ENCODE measurements around the gene ELAVL1.

ELAVL1 gene

DNA sequence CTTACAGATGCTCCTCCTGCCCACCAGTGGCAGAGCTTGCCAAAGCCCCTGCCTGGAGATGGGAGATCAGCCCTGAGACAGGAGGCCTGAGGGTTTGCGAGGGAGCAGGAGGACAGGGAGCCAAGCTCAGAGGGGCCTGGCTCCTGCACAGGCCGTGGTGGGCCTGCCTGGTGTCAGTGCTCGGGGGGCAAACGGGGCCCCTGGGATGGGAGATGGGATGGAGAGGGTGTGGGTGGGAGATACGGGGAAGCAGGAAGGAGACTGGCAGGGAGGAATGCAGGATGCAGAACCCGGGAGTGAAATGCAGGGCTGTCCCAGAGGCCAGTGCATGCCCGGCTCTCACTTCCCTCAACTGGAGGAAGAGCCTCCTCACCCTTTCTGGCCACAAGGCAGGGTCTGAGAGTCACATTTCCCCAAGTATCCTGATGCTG lies 19.9 kb downstream of the ELAVL1 start:
- no peak for ATAC-seq
- DNase-seq: no peak

DNA sequence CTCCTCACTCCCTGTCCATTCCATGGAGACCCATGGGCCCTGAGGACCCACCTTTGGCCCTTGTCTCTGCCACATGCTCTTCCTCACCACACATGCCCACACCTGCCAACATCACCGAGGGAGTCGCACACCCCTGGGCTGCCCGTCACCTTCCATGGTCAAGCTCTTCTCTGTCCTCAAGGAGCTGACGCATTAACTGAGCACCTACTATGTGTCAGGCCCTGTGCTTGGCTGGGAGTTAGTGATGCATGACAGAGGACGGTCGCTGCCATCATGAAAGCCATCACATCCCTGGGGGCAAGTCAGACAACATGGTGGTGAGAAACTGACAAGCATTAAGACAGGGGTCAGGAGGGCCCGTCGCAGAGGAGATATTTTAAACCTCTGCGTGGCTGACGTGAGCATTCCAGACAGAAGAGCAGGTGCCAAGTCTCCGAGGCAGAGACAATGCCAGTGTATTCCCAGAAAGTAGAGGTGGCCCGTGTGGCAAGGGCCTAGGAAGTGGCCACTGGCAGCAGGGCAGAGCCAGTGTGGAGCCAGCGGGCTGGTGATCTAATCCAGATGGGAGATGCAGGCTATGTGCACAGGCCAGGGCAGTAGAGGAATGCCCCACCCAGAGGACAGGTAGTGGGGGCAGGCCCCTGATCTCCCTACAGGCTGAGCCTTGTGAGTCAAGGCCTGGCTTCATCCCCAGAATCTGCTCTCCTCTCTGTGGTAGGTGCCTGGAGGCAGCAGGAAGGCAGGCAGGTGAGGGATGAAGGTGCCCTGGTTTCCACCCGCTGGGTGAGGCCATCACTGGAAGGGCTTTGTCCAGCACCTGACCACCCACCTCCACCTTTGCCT lies 21.2 kb downstream of the ELAVL1 start:
- ATAC-seq (no peak), DNase-seq (no peak)

GRCh38 chr19:7983286-7983950 lies 22.0 kb downstream of the ELAVL1 start:
- DNase-seq (no peak), ATAC-seq (no peak)

GRCh38 chr19:7982651-7983099 lies 22.8 kb downstream of the ELAVL1 start:
- DNase-seq (no peak), ATAC-seq (no peak)

DNA sequence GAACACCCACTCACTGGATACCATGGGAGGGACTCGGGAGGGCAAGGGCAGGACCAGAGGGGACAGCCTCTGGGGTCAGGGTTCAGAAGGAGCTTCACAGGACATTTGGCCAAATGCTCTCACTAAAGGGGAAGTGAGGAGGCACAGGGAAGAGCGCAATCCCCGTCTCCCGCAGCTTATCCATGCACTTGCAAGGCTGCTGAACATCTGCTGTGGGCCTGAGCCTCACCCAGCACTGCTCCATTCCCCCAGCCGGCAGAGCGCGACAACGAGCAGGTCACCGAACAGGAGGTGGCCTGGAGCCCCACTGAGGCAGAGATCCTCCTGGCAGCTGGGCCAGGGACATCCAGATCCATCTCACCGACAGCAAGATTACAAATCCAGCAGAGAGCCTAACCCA lies 23.3 kb downstream of the ELAVL1 start:
- no peak for DNase-seq
- ATAC-seq: no peak

DNA sequence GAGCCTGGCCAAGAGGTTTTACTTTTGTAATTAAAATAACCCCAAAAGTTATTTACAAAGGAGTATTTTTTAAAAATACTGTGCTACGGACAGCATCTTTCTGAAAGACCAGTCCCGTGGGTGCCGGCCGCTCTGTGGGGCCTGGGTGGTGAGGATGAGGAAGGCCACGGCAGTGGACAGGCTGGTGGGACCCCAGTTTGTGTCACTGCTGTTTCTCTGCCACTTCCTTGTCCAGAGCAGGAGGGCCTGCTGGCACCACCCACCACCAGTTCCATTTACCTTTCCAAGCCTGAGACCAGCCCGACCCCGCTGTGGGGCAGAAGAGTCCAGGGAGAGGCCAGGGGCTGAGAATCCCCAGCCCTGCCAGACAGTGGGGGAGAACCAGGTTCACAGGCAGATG lies 23.8 kb downstream of the ELAVL1 start:
- DNase-seq (no peak), ATAC-seq (no peak)

GRCh38 chr19:7981199-7981598 lies 24.2 kb downstream of the ELAVL1 start:
- ATAC-seq (no peak), DNase-seq (no peak)

- DNase-seq (no peak), ATAC-seq (no peak)
Observed at GRCh38 chr19:7980635-7981121, 24.8 kb downstream of the ELAVL1 start.

- ATAC-seq: no peak
- no peak for DNase-seq
Observed at GRCh38 chr19:7980168-7980567, 25.3 kb downstream of the ELAVL1 start.

GRCh38 chr19:7979559-7979958 lies 25.9 kb downstream of the ELAVL1 start:
- ATAC-seq (no peak), DNase-seq (no peak)

- DNase-seq (no peak), ATAC-seq (no peak)
Observed at GRCh38 chr19:7979011-7979410, 26.4 kb downstream of the ELAVL1 start.

GRCh38 chr19:7978179-7978825 lies 27.1 kb downstream of the ELAVL1 start:
- ATAC-seq (no peak), DNase-seq (no peak)

- DNase-seq: no peak
- no peak for ATAC-seq
Observed at GRCh38 chr19:7977723-7978040, 27.8 kb downstream of the ELAVL1 start.

GRCh38 chr19:7977021-7977722 lies 28.3 kb downstream of the ELAVL1 start:
- ATAC-seq (no peak), DNase-seq (no peak)

DNA sequence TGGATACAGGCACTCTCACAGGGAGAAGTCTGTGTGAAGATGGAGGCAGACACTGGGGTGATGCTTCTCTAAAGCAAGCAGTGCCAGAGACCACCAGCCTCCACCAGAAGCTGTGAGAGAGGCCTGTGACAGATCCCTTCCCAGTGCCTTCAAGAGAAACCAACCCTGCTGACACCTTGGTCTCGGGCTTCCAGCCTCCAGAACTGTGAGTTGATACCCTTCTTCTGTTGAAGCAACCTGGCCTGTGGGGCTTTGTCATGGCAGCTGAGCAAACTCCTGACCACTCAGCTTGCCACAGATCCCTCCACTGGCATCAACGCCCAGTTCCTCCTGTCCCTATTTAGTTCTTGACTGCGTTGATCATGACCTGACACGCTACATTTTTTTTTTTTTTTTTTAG lies 29.0 kb downstream of the ELAVL1 start:
- DNase-seq: no peak
- ATAC-seq: no peak

DNA sequence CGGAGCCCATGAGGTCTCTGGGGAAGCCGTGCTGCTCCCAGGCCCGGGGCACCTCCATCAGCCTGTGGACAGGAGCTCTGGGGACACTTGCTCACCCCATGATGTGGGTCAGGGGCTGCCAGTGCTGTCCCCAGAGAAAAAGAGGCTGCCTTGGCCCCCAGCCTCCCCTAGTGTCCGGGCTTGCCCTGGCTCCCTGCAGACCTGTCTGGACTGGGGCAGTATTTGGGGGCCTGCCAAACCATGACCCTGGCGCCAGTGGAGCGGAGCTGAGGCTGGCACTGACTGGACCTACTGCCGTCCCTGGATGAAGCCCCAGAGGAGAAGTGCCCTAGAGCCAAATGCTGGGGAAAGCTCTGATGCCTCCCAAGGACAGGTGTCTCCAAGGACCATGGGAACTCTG lies 30.4 kb downstream of the ELAVL1 start:
- DNase-seq (no peak), ATAC-seq (no peak)

DNA sequence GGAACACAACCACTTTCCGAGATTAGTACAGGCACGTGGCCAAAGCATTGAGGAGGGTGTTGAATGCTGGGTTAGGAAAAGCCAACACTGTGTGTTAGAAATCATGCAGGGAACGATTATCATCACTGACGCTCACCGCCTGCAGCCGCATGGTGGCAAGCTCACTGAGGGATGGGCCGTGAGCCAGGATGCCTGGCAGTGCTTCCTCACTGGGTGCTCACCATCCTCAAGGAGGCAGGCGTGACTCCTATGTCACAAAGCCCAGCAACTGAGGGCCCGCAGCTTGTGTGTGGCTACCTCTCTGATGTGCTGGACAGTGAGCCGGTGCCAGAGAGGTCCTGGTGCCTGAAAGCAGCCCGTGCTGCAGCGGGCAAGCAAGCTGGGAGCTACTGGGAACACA lies 31.6 kb downstream of the ELAVL1 start:
- no peak for ATAC-seq
- no peak for DNase-seq

GRCh38 chr19:7971553-7972520 lies 33.6 kb downstream of the ELAVL1 start:
- no peak for DNase-seq

DNA sequence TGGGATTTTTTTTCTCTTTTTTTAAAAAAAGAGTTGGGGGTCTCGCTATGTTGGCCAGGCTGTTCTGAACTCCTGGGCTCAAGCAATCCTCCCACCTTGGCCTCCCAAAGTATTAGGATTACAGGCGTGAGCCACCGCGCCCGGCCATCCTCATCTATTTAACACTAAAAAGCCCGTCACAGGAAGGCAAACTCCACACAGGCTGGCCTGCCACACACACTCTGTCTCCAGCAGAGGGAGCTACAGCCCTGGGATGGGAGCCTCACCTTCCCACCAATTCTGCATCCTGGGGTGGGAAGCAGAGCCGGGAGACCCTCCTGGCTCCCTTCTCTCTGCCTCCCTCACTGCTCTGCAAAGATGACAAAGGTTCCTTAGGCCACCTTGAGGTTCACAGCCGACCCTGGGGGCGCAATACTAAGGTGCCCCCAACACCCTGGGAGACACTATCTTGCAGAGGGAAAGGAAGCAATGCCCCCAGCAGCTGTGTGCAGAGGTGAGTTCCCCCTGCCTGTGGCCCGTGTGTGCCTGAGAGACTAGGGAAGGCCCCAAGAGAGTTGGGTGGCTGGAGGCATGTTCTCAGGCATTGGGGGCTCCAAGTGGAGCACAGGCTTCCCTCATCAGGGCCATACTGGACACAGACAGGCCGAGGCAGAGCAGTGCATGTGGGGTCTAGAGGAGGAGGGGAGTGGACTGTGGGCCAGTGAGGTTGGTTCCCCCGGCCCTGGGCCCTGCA lies 34.6 kb downstream of the ELAVL1 start:
- ATAC-seq (no peak), DNase-seq (peak; percentile 48)

More at GRCh38 chr19:7971553-7972520, 33.6 kb downstream of the ELAVL1 start:
- no peak for ATAC-seq

DNA sequence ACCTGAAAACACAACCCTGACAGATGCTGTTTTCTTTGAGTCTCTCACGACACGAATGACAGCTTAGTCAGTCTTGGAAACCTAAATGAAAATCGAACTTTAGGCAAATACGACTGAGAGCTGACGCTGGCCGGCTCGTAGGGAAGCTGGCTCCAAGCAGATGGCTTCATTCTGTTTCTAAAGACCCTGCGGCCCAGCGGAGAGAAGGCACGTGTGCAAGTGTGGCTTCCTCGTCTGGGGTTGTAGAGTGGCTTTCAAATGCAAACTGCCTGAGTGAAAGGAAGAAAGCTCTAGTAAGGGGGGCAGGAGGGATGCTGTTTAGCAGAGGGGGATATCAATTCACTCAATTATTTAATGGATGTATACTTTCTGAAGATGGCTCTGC lies 35.9 kb downstream of the ELAVL1 start:
- ATAC-seq: no peak
- no peak for DNase-seq

Data from stimulated activated naive CD8-positive, alpha-beta T cell treated with anti-CD3 and anti-CD28 coated beads, Interleukin-15, Interleukin-2, amounts not matched to agents 100 U/mL and 50 U/mL, for 24 hours (primary cell).